NCI-H1417 treated with DMSO at 0.1 percent for 48 hours (cell line): ENCODE results near the gene TSPAN9.

Source experiments
- DNase-seq: peaks from one replicate; lab custom pipeline; 2025; lab: John Stamatoyannopoulos, UW

The TSPAN9 gene

DNA sequence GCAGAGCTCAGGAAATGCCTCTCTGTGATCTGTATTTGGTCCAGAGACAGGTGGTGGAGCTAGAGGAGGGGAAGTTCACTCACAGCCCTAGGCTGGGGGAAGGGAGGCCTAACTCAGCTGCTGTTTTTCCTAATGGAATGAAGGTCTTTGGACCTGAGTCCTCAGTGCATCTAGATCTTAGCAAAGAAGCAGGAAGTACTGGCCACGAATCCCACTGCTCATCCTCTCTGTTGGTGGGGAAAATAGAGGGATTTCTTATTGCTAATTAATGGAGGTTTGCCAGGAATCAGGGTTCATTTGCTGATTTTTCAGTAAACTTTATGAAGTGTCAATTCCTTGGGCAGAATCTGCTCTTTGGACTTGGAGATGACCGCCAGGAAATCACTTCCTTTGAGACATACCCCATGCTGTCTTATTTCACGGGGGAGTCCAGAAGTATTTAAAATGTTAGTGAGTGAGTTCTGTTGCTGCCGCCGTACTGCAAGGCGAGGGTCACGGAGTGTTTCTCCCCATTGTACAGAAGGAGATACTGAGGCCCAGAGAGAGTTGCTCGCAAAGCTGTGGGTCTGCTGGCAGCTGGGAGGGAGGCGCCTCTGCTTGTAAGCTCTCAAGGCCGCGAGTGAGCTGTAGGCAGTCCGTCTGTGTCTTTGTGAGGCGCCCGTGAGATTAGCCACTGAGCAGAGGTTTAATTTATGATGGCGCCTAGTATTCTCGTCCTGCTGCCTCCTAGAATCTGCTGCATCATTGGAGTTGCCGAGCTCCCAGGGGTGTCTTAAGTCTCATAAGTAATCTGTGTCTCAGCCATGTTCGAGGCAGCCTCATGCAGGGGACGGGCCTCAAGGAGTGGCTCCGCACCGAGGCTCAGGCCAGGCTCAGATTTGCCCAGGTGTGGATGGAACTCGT is 88.2 kb downstream of the TSPAN9 start:
- DNase-seq: no peak

GRCh38 chr12:3167636-3168035 is 90.5 kb downstream of the TSPAN9 start:
- no peak for DNase-seq

DNA sequence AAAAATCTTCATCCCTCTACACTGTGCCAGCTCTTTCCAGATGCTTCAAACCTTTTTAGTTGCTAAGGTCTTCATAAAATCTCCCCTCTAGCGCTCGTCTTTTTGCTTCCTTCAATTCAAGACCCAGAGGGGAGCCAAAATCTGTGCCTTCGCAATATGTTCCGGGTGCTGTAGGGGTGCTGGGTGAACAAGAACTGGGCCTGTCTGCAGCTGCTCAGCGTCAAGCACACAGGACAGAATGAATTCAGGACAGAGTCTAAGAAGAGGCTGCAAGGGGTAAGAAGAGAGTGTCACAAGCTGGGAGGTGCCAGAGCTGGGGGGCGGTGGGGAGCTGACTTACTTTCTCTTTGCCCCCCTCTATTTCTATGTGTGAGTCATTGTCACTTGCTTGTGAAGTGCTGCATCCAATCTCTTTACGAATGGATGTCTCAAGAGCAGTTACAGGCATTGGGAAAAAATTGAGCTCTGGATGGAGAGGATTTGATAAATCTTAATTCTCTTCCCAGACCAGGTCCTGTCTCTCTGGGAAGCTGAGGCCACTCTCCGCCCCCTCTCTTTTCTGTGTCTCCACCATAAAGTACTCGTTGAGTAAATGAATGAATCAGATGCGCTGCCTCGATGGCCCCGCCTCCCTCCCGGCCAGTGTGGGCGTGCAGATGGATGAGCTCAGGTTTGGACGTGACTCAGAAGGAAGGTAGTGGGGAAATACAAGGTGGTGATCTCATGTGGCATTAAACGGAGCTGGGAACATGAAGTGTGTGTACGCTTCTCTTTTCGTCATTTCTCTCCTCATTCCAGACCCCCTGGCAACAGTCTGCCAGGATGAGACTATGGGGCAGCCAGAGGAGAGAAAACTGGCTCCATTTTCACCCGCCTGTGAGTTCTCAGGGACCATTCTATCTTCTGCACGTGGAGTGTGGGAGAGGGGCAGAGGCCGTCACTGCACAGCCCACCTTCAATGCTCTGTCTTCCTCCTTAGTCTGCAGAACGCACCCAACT is 91.3 kb downstream of the TSPAN9 start:
- DNase-seq: no peak

GRCh38 chr12:3170423-3171194 is 93.4 kb downstream of the TSPAN9 start:
- DNase-seq: no peak

GRCh38 chr12:3171195-3171591 is 94.0 kb downstream of the TSPAN9 start:
- DNase-seq: no peak

- DNase-seq: no peak
Observed at GRCh38 chr12:3172124-3173007, 95.2 kb downstream of the TSPAN9 start.

- no peak for DNase-seq
Observed at GRCh38 chr12:3173008-3173553, 95.9 kb downstream of the TSPAN9 start.

DNA sequence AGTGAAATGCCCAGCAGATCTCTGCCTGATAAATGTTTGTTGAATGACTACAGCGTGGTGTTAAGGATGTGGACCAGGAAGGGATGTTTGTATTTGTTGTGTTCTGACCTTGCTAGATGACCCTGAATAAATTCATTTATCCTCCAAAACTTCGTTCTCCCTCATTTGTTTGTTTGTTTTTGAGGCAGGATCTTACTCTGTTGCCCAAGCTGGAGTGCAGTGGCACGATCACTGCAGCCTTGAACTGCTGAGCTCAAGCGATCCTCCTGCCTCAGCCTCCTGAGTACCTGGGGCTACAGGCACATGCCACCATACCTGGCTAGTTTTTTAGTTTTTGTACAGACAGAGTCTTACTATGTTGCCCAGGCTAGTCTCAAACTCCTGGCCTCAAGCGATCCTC is 96.7 kb downstream of the TSPAN9 start:
- DNase-seq: no peak

- DNase-seq: no peak
Observed at GRCh38 chr12:3175238-3175637, 98.1 kb downstream of the TSPAN9 start.

DNA sequence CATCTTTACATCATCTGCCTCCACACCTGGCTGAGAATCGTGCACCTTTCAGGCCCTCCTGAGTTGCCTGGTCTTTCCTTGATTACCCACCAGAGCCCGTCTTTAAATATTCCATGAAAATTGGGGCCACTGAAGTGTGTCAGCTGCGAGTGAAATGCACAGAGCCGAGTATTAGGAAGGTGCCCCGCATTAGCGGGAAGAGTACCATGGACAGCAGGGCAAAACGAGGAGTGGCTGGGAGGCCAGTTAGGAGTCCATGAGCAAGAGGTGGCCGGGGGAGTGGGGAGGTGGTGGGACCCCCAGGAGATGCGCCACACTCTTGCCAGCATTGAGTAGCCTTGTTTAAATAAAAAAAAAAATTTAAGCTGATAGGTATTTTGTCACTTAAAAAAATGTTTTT is 99.6 kb downstream of the TSPAN9 start:
- DNase-seq: no peak

DNA sequence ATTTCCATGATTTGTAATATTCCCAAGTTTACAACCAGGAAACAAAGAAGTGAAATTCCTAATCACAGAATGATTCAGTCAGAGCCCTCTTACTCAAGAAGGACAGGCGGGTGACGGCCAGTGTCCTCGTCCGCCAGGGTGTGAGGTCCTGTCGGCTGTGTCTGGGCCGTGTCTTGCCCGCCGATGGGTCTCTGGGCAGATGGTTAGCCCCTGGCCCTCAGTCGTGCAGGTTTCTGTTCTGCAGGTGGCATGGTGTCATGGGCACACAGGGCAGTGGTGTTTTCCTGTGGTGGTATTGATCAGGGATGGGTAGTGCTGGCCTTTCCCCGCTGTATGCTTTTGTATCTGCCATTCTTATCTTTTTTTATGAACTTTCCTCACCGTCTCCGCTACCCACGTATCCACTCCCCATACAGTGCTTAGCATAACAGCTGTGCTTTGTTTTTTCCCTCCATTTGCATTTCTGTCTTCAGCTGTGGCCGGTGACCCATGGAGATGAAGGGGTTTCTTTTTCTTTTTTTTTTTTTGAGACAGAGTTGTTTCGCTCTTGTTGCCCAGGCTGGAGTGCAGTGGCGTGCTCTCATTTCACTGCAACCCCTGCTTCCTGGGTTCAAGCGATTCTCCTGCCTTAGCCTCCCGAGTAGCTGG is 100.7 kb downstream of the TSPAN9 start:
- no peak for DNase-seq

GRCh38 chr12:3178671-3179313 is 101.6 kb downstream of the TSPAN9 start:
- no peak for DNase-seq

DNA sequence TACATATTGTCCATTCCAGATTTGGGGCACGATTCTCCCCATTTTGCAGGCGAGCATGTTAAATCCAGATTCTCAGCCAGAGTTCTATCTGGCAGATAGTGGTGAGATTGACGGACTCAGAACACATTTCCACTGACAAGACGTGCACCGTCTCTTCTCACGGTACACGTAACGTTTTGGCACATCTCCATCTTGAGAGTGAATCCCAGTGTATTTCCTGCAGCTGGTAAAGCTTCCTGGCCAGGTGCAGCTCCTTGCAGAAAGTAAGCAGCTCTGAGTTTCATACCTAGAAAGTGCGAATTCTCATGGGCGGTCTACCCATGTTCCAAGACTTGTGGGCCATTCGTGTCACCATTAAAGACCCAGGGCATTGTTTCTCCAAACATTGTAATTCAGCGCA is 102.6 kb downstream of the TSPAN9 start:
- DNase-seq: no peak

DNA sequence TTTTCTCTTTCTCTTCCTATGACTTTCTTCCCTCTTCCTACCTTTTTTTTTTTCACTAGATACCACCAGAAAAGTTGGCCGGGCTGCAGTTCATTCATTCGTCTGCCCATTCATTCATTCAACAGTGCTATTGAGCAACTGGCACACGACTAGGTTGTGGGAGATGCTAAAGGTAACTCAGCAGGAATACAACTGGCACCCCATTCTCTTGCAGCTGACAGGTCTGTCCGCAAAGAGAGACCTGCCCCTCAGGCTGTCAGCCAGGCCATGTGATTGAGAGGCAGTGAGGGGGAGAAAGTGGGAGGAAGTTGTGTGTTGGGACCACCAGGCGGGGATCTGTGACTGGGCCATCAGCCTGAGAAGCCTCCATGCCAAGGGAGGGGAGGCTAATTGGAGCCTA is 105.2 kb downstream of the TSPAN9 start:
- DNase-seq: no peak

- DNase-seq: no peak
Observed at GRCh38 chr12:3184485-3184884, 107.3 kb downstream of the TSPAN9 start.

DNA sequence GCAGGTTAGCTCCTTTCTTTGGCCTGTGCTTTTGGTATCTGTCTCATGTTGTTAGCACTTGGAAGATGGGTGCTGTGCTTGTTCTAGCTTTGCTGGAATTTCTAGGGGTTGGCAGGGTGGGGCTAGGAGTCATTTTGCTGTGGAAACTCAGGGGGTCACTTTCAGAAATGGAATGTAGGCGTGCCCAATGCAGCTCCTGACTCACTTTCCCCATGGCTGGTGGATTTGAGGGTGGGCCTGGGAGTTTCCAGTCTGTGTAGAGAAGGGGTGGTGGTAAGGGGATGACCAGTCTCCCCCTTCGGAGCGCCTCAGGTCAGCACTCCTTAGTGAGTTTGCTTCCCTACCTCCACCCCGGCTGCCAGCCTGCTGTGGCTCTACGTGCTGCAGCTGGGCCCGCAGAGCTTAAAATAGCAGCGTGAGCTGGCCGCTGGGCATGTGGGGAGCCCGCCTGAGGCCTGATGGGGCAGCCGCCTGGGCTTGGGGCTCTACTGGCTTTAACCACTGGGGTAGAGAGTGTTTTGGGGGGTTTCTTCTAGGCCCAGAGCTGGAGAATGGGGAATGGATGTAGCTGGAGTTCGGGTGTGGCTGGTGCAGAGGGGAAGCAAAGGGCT is 108.2 kb downstream of the TSPAN9 start:
- DNase-seq: no peak

DNA sequence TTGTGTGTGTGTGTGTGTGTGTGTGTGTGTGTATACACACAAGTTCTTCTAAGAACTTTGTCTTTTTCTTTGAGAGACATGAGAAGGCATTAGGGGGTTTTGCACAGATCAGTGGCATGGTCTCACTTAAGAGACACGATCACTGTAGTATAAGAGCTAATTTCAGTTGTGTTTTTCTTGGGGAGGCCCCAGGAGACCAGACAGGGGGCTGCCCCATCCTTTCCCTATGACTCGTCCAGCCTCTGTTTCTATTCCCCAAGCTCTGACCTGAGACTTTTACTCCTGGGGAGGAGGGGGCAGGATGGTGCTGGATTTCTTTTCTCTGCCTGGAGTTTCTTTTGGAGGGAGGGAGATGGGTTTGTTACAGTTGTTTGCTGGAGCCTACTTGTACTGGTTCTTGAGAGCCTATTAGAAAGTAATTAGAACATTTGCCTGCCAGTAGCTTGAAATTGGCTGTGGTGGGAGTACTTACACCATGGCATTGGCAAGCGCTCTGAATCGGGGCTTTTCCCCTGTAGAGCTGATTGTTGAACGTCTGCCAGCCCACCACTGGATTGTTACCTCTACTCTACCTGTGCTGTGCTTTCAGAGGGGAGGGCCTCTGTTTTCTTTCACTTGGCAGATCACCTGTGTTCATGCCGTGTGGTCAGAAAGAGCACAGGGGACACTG is 109.5 kb downstream of the TSPAN9 start:
- no peak for DNase-seq
